ENCODE measurements around the gene TRMT10B.

GRCh38 chr9:37745970-37746369 is 7.6 kb upstream of the TRMT10B start:
- TF ChIP-seq TAF1 (IDR thresholded peaks at IDR 0.05; ENCODE audit: borderline replicate concordance, low read depth, low read length) (no peak), POLR2AphosphoS5 (IDR thresholded peaks at IDR 0.05; ENCODE audit: low read depth, low read length) (no peak)
